K562 (cell line): ENCODE data around the gene VTN. TPM values are rescaled to one million over a fixed set of nuclear protein-coding genes. Genes with fewer than 3 reads are reported as not detected.

Source experiments
- ATAC-seq: fragments of 200-7000 bp; cut with Tn5 transposase; 3 replicates; pipeline ENCODE4 v1.9.1; 2020; ENCODE audit warnings: moderate library complexity
- BruUV-seq: library from RNA; stranded (reverse); fragments of 400-500 nt; replicated peaks from 2 replicates; lab custom pipeline; 2021; lab: Mats Ljungman, UMichigan
- CTCF ChIA-PET: fragments of 300-600 bp; formaldehyde crosslinking; extraction: SDS; loops from one replicate; lab custom pipeline; 2021; ENCODE audit warnings: low intra/inter-chr PET ratio; lab: Yijun Ruan, JAX
- POLR2A ChIA-PET: fragments of 300-600, 350-650 bp; sonication (Branson Sonifier 250); formaldehyde crosslinking; extraction: SDS; loops from one replicate; lab custom pipeline; 2021; ENCODE audit warnings: antibody characterized with exemption, inconsistent platforms; lab: Yijun Ruan, JAX
- DNase-seq, 4 experiments: peaks; one replicate each; pipeline versions ENCODE4 v3.0.0 to v3.0.0-alpha.2; 2011 to 2018; ENCODE audit warnings: low spot score in 3 of 4, mixed read lengths in 3 of 4; ENCODE audit errors: extremely low read depth in 1 of 4
- FAIRE-seq: peaks from 2 replicates; lab custom pipeline; 2011; peaks lifted over from hg19 to GRCh38; lab: Jason Lieb, UNC
- H2AFZ ChIP-seq: 2 replicates; pipeline ENCODE4 v1.6.0; 2011; ENCODE audit warnings: low read depth, low read length, control low read depth, inconsistent platforms
- H3K27ac ChIP-seq: fragments of 200-600 bp; 3 replicates; pipeline ENCODE4 v1.8.0; 2011; ENCODE audit warnings: low read depth, mild to moderate bottlenecking, control low read depth, inconsistent platforms, low read length, moderate library complexity, mixed read lengths; ENCODE audit errors: extremely low read depth
- H3K27me3 ChIP-seq, 2 experiments: fragments of 300-600 bp in 1 of 2; 2 replicates in 1 of 2; 3 replicates in 1 of 2; pipeline versions ENCODE4 v1.6.0 to v1.8.0; 2011; ENCODE audit warnings: inconsistent platforms in 2 of 2, low read length in 2 of 2, mild to moderate bottlenecking in 1 of 2, mixed read lengths in 1 of 2, moderate library complexity in 1 of 2; ENCODE audit not compliant: control insufficient read depth in 2 of 2, insufficient read depth in 2 of 2
- H3K36me3 ChIP-seq: fragments of 300-600 bp; 3 replicates; pipeline ENCODE4 v1.8.0; 2011; ENCODE audit warnings: mild to moderate bottlenecking, low read length, inconsistent platforms; ENCODE audit not compliant: control insufficient read depth, insufficient read depth
- H3K4me1 ChIP-seq, 2 experiments: fragments of 200-600 bp in 1 of 2; replicated peaks in 1 of 2; 2 replicates in 1 of 2; 3 replicates in 1 of 2; pipeline versions ENCODE4 v1.5.1 to v1.8.0; 2011; ENCODE audit warnings: inconsistent platforms in 2 of 2, low read length in 2 of 2, mild to moderate bottlenecking in 1 of 2, mixed read lengths in 1 of 2, moderate library complexity in 1 of 2; ENCODE audit not compliant: control insufficient read depth in 2 of 2, insufficient read depth in 2 of 2
- H3K4me2 ChIP-seq: 2 replicates; pipeline ENCODE4 v1.6.1; 2011; ENCODE audit warnings: low read length, control low read depth, inconsistent platforms, mixed read lengths; ENCODE audit not compliant: insufficient read depth
- H3K4me3 ChIP-seq: fragments of 200-600 bp; sonication (generic), shearing (Covaris generic); 2 replicates; pipeline ENCODE4 v1.5.1; 2016; ENCODE audit warnings: control low read depth, inconsistent platforms
- H3K79me2 ChIP-seq: fragments of 200-600 bp; 3 replicates; pipeline ENCODE4 v1.8.0; 2011; ENCODE audit warnings: low read length, inconsistent platforms; ENCODE audit not compliant: control insufficient read depth, insufficient read depth
- H3K9ac ChIP-seq, 2 experiments: 2 replicates each; pipeline versions ENCODE4 v1.6.0 to v1.6.1; 2011; ENCODE audit warnings: low read depth in 2 of 2, low read length in 2 of 2, control low read depth in 1 of 2, inconsistent platforms in 1 of 2, mild to moderate bottlenecking in 1 of 2, mixed read lengths in 1 of 2; ENCODE audit not compliant: insufficient read depth in 1 of 2
- H3K9me1 ChIP-seq: one replicate; pipeline ENCODE4 v1.6.0; 2011; ENCODE audit warnings: inconsistent platforms, mild to moderate bottlenecking, low read length, moderate library complexity; ENCODE audit not compliant: control insufficient read depth, insufficient read depth
- H3K9me3 ChIP-seq: replicated peaks from 2 replicates; pipeline ENCODE4 v1.5.1; 2011; ENCODE audit warnings: low read depth, low read length, inconsistent platforms; ENCODE audit not compliant: control insufficient read depth, insufficient read depth
- H4K20me1 ChIP-seq: replicated peaks from 2 replicates; pipeline ENCODE4 v1.6.1; 2011; ENCODE audit warnings: low read length, inconsistent platforms, mixed read lengths; ENCODE audit not compliant: control insufficient read depth, insufficient read depth
- CBFA2T2 ChIP-seq: fragments of 450-650 bp; conservative IDR thresholded peaks from 2 replicates; pipeline ENCODE4 v1.6.1; 2017; ENCODE audit warnings: mild to moderate bottlenecking
- POLR2G ChIP-seq: fragments of 200-400 bp; formaldehyde crosslinking; IDR thresholded peaks from 2 replicates; pipeline ENCODE4 v1.6.1; 2017; ENCODE audit warnings: low read depth, mild to moderate bottlenecking, antibody characterized with exemption, low read length, moderate library complexity
- SREBF1 ChIP-seq: fragments of 150-350 bp; IDR thresholded peaks from 2 replicates; pipeline ENCODE4 v1.6.1; 2014; ENCODE audit warnings: antibody characterized with exemption, low read depth, low read length, borderline replicate concordance
- WGBS: fragments of 100-300 bp; shearing (Covaris generic); methylation state at CpG from one replicate; pipeline ENCODE4 v1.1.6; 2016; ENCODE audit warnings: low coverage, mixed read lengths; ENCODE audit not compliant: insufficient coverage; ENCODE audit errors: missing lambda C conversion rate; 5-methylcytosine and 5-hydroxymethylcytosine counted together
- in situ Hi-C: fragments of 300-500 bp; cut with MboI; formaldehyde crosslinking; loops from 4 replicates; pipeline ENCODE4 v1.15.0; 2018; ENCODE audit warnings: inconsistent platforms, mixed read lengths
- intact Hi-C: fragments of 100-400 bp; cut with micrococcal nuclease; formaldehyde crosslinking; loops from 2 replicates; pipeline ENCODE4 v1.14.2; 2022
- polyA plus RNA-seq, 8 experiments: library from polyadenylated mRNA; depleted of rRNA in 4 of 8; stranded (reverse) in 5 of 8; unstranded in 3 of 8; fragments of >200 nt; fragmentation: Nextera tagmentation in 2 of 8; fragmentation: Illumina TruSeq in 1 of 8; extraction: Ambion mirVana in 2 of 8; extraction: Trizol in 1 of 8; gene quantifications; 2 replicates each; pipeline versions ENCODE4 v1.2.1 to v1.2.3, GENCODE V29; 2011 to 2014; ENCODE audit warnings: inconsistent platforms in 1 of 8, missing spikeins in 1 of 8
- total RNA-seq, 7 experiments: library from RNA; depleted of rRNA in 6 of 7; stranded (reverse); fragments of >200 nt in 6 of 7; fragmentation: Illumina TruSeq in 2 of 7; extraction: Trizol in 2 of 7; gene quantifications; 2 replicates each; pipeline versions ENCODE4 v1.2.1 to v1.2.3, GENCODE V29; 2011 to 2021; ENCODE audit warnings: low replicate concordance in 1 of 7
- TF ChIP-seq, protein P1 (sequence below): fragments of 250-450 bp; sonication (Bioruptor Pico); IDR thresholded peaks from 2 replicates; pipeline ENCODE4 v1.4.0; 2020
- TF ChIP-seq, protein P2 (sequence below): sonication (generic); formaldehyde crosslinking; IDR thresholded peaks from 2 replicates; pipeline ENCODE4 v1.8.0; 2022; ENCODE audit warnings: mild to moderate bottlenecking, missing genetic modification reagents

The VTN gene
- total and polyA plus RNA-seq, 9 of the 15 experiments (the other 6 are each of a cell fraction or from before 2014, with no cell fraction given) = 0.13 to 1.0 (median 0.29) TPM; not detected in 1

- TF ChIP-seq, protein P1, sequence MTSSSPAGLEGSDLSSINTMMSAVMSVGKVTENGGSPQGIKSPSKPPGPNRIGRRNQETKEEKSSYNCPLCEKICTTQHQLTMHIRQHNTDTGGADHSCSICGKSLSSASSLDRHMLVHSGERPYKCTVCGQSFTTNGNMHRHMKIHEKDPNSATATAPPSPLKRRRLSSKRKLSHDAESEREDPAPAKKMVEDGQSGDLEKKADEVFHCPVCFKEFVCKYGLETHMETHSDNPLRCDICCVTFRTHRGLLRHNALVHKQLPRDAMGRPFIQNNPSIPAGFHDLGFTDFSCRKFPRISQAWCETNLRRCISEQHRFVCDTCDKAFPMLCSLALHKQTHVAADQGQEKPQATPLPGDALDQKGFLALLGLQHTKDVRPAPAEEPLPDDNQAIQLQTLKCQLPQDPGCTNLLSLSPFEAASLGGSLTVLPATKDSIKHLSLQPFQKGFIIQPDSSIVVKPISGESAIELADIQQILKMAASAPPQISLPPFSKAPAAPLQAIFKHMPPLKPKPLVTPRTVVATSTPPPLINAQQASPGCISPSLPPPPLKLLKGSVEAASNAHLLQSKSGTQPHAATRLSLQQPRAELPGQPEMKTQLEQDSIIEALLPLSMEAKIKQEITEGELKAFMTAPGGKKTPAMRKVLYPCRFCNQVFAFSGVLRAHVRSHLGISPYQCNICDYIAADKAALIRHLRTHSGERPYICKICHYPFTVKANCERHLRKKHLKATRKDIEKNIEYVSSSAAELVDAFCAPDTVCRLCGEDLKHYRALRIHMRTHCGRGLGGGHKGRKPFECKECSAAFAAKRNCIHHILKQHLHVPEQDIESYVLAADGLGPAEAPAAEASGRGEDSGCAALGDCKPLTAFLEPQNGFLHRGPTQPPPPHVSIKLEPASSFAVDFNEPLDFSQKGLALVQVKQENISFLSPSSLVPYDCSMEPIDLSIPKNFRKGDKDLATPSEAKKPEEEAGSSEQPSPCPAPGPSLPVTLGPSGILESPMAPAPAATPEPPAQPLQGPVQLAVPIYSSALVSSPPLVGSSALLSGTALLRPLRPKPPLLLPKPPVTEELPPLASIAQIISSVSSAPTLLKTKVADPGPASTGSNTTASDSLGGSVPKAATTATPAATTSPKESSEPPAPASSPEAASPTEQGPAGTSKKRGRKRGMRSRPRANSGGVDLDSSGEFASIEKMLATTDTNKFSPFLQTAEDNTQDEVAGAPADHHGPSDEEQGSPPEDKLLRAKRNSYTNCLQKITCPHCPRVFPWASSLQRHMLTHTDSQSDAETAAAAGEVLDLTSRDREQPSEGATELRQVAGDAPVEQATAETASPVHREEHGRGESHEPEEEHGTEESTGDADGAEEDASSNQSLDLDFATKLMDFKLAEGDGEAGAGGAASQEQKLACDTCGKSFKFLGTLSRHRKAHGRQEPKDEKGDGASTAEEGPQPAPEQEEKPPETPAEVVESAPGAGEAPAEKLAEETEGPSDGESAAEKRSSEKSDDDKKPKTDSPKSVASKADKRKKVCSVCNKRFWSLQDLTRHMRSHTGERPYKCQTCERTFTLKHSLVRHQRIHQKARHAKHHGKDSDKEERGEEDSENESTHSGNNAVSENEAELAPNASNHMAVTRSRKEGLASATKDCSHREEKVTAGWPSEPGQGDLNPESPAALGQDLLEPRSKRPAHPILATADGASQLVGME (CRISPR knock-in tag) = no peak
- no peak for TF ChIP-seq CBFA2T2
- TF ChIP-seq, protein P2, sequence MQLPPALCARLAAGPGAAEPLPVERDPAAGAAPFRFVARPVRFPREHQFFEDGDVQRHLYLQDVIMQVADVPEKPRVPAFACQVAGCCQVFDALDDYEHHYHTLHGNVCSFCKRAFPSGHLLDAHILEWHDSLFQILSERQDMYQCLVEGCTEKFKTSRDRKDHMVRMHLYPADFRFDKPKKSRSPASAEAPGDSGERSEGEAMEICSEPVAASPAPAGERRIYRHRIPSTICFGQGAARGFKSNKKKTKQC (CRISPR knock-in tag) = no peak
Observed at GRCh38 chr17:28343491-28343932, 26.6 kb downstream of the VTN start (continued).

GRCh38 chr17:28342313-28342712 lies 27.8 kb downstream of the VTN start:
- Histone ChIP-seq H4K20me1 (no peaks in the 10 kb centered on the region; the same call in none of the 2 replicates), H2AFZ (no peak overlapping the region), H3K27ac (no peak overlapping the region), H3K27me3 (no peaks in the 10 kb centered on the region), H3K79me2 (peaks cover 4% of the 10 kb centered on the region; the same call in 1 of the 3 replicates), H3K4me1 (peaks cover 0 to 6% of the 10 kb centered on the region in 2 experiments; a peak in 2 of 5 replicates), H3K9ac (peak overlapping the region in 1 of 2 experiments; percentile 4; a peak in 1 of 4 replicates), H3K4me2 (no peak overlapping the region), H3K36me3 (peaks cover 71% of the 10 kb centered on the region), H3K4me3 (no peak overlapping the region), H3K9me3 (no peaks in the 10 kb centered on the region), H3K9me1 (peaks cover 2% of the 10 kb centered on the region)
- DNase-seq = no peak
- no TSS peak for BruUV-seq
- CTCF ChIA-PET = no interaction called here
- no peak for FAIRE-seq
- ATAC-seq = no peak
- intact Hi-C loops (no loop called here), in situ Hi-C loops (no loop called here)
- POLR2A ChIA-PET = interaction anchor here (1.5 kb wide), 1 partner anchor 19 kb away, joined by 3 read pairs; no protein-coding TSS in a partner anchor
- 89% methylated on average over 14 of the region's 14 CpGs for WGBS
- TF ChIP-seq POLR2G (0 out of 2 replicates have a peak, but pooled peaks have one; percentile 37), SREBF1 (no peak)
